ENCODE results near the gene APLP2.

APLP2 gene

GRCh38 chr11:130159139-130159538 is 89.4 kb downstream of the APLP2 start:
- Histone ChIP-seq H3K4me3 (ENCODE audit: low read length) (no peak overlapping the region), H3K9ac (ENCODE audit: low read length) (no peak overlapping the region), H3K27me3 (ENCODE audit: control insufficient read depth, insufficient read depth, low read length) (no peaks in the 10 kb centered on the region), H3K9me3 (ENCODE audit: control insufficient read depth, low read length) (no peaks in the 10 kb centered on the region), H3K4me1 (ENCODE audit: control insufficient read depth, insufficient read depth, low read length) (peaks cover 37% of the 10 kb centered on the region), H3K36me3 (ENCODE audit: control insufficient read depth, insufficient read depth, low read length) (no peaks in the 10 kb centered on the region)

GRCh38 chr11:130159657-130160497 is 90.2 kb downstream of the APLP2 start, which contains the start of gene ST14:
TSS of gene ST14 (plus strand) at chr11:130159782. CDS start at chr11:130159980, 198 bp downstream.
- no peaks in the 10 kb centered on the region for H3K36me3 ChIP-seq (ENCODE audit: control insufficient read depth, insufficient read depth, low read length)
- no peaks in the 10 kb centered on the region for H3K27me3 ChIP-seq (ENCODE audit: control insufficient read depth, insufficient read depth, low read length)
- no peaks in the 10 kb centered on the region for H3K9me3 ChIP-seq (ENCODE audit: control insufficient read depth, low read length)
- H3K4me3 ChIP-seq (ENCODE audit: low read length) = peak within 1 kb of the TSS; percentile 72
- peaks cover 37% of the 10 kb centered on the region for H3K4me1 ChIP-seq (ENCODE audit: control insufficient read depth, insufficient read depth, low read length)
- H3K9ac ChIP-seq (ENCODE audit: low read length) = peak within 1 kb of the TSS; percentile 84

DNA sequence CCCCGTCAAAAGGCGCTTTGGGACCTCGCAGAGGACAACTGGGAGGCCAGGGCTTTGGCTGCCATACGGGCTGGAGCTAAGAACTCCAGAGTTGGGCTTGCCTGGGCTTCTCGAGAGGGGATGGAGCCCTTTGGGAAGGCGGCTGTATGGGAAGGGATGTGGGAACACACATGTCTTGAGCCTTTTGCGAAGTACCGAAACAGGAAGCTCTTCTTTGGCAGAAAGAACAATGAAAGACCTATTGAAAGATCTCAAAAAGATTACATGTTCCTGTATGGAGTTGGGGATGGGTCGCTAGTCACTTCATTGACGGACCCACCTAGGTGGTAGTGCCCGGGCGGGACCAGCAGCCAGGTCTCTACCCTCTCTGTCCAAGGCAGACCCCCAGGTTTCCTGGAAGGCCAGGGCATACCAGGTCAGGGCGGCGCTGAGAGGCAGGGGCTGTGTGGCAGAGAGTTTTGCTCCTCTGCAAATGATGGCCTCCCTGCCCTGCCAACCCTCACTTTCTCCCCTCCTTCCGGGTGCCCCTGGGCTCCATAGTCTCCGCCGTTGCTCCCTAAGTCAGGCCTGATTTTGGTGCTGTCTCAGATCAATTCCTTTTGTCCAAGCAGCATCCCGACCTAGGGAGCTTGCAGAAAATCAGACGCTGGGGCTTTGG is 90.9 kb downstream of the APLP2 start:
- H3K27me3 ChIP-seq (ENCODE audit: control insufficient read depth, insufficient read depth, low read length) = no peaks in the 10 kb centered on the region

DNA sequence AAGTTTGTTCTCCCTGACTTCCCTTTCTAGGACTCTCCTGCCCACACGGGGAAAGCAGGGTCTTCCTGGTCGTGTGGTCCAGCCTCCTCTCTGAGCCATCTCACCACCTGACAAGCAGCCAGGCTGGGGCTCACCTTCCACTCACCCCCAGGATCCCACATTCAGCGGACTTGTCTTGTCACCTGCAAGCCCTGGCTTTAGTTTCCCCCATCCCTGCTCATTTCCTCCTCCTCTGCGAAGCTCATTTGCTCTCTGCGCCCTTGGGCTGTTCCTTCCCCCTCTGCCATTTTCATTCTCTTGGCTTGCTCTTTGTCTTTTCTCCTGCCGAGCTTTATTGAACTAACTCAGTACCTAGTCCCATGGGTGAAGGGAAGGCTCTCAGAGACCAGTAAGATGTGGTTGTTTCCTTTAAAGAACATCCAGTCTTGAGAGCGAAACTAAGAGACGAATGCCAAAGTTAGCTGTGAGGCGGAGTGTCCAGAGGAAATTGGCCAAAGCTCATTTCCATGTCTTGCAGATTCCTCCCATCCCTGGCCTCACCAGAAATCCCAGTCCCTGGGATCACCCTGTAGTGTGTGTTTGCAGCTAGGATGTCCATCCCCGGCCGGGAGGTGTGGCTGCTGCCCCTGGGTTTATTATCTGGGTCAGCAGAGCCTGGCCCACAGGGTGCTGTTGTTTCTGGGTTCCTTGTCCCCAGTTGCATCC is 91.9 kb downstream of the APLP2 start:
- Histone ChIP-seq H3K9me3 (ENCODE audit: control insufficient read depth, low read length) (no peaks in the 10 kb centered on the region), H3K9ac (ENCODE audit: low read length) (peak overlapping the region; percentile 84), H3K4me1 (ENCODE audit: control insufficient read depth, insufficient read depth, low read length) (peaks cover 47% of the 10 kb centered on the region), H3K36me3 (ENCODE audit: control insufficient read depth, insufficient read depth, low read length) (no peaks in the 10 kb centered on the region), H3K4me3 (ENCODE audit: low read length) (peak overlapping the region; percentile 72), H3K27me3 (ENCODE audit: control insufficient read depth, insufficient read depth, low read length) (no peaks in the 10 kb centered on the region)

More for the DNA sequence above, 90.9 kb downstream of the APLP2 start:
- Histone ChIP-seq H3K9ac (ENCODE audit: low read length) (peak overlapping the region; percentile 84), H3K9me3 (ENCODE audit: control insufficient read depth, low read length) (no peaks in the 10 kb centered on the region), H3K4me3 (ENCODE audit: low read length) (peak overlapping the region; percentile 72), H3K4me1 (ENCODE audit: control insufficient read depth, insufficient read depth, low read length) (peaks cover 42% of the 10 kb centered on the region), H3K36me3 (ENCODE audit: control insufficient read depth, insufficient read depth, low read length) (no peaks in the 10 kb centered on the region)

- H3K9ac ChIP-seq (ENCODE audit: low read length) = no peak overlapping the region
- no peaks in the 10 kb centered on the region for H3K27me3 ChIP-seq (ENCODE audit: control insufficient read depth, insufficient read depth, low read length)
- peaks cover 49% of the 10 kb centered on the region for H3K4me1 ChIP-seq (ENCODE audit: control insufficient read depth, insufficient read depth, low read length)
Measured at GRCh38 chr11:130162733-130163132, 93.0 kb downstream of the APLP2 start.

GRCh38 chr11:130163346-130164220 is 93.9 kb downstream of the APLP2 start:
- H3K4me1 ChIP-seq (ENCODE audit: control insufficient read depth, insufficient read depth, low read length) = peaks cover 57% of the 10 kb centered on the region
- H3K27me3 ChIP-seq (ENCODE audit: control insufficient read depth, insufficient read depth, low read length) = no peaks in the 10 kb centered on the region
- H3K4me3 ChIP-seq (ENCODE audit: low read length) = no peak overlapping the region
- H3K36me3 ChIP-seq (ENCODE audit: control insufficient read depth, insufficient read depth, low read length) = no peaks in the 10 kb centered on the region
- no peaks in the 10 kb centered on the region for H3K9me3 ChIP-seq (ENCODE audit: control insufficient read depth, low read length)
- peak overlapping the region; percentile 19 for H3K9ac ChIP-seq (ENCODE audit: low read length)

More at GRCh38 chr11:130162733-130163132, 93.0 kb downstream of the APLP2 start:
- Histone ChIP-seq H3K4me3 (ENCODE audit: low read length) (no peak overlapping the region), H3K36me3 (ENCODE audit: control insufficient read depth, insufficient read depth, low read length) (no peaks in the 10 kb centered on the region), H3K9me3 (ENCODE audit: control insufficient read depth, low read length) (no peaks in the 10 kb centered on the region)

- H3K9ac ChIP-seq (ENCODE audit: low read length) = no peak overlapping the region
- H3K27me3 ChIP-seq (ENCODE audit: control insufficient read depth, insufficient read depth, low read length) = no peaks in the 10 kb centered on the region
- no peaks in the 10 kb centered on the region for H3K36me3 ChIP-seq (ENCODE audit: control insufficient read depth, insufficient read depth, low read length)
- H3K9me3 ChIP-seq (ENCODE audit: control insufficient read depth, low read length) = no peaks in the 10 kb centered on the region
- H3K4me3 ChIP-seq (ENCODE audit: low read length) = no peak overlapping the region
- H3K4me1 ChIP-seq (ENCODE audit: control insufficient read depth, insufficient read depth, low read length) = peaks cover 56% of the 10 kb centered on the region
Measured at GRCh38 chr11:130164221-130164570, 94.5 kb downstream of the APLP2 start.

DNA sequence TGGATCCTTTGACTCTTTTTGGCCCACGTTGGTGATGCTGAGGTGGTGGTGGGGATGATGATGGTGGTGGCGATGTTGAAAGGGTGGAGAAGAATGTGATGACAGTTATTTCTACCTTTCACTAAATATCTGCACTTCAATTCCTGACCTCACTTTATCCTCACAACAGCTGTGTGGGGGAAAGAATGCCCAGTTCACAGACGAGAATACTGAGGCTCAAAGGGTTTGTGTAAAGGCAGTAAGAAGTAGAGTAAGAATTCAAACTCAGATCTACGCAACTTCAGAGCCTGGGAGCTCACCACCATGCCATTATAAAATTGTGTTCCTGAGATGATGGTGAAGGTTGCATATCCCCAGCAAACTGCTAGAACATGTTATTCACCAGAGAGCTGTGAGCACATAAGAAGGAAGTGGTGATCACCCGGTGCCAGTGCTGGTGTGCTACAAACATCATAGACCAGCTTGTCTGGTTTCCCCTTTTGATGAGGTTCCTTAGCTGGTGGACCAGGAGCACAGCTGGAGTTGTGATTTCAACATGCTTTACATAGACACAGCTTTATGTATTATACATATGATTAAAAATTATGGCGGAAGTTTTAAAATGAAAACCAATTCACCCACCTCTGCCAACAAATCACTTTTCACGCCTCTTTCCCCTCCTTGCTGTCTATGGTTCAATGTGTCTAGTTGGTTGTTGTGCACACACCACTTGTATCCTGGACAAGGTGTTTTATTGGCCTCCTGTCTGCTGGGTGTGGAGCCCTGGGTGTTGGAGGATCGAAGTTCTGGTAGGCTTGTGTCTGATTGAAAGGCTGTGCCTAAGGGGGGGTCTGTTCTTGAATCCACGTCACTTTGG is 96.1 kb downstream of the APLP2 start:
- Histone ChIP-seq H3K9me3 (ENCODE audit: control insufficient read depth, low read length) (no peaks in the 10 kb centered on the region), H3K4me1 (ENCODE audit: control insufficient read depth, insufficient read depth, low read length) (peaks cover 68% of the 10 kb centered on the region), H3K9ac (ENCODE audit: low read length) (no peak overlapping the region), H3K27me3 (ENCODE audit: control insufficient read depth, insufficient read depth, low read length) (no peaks in the 10 kb centered on the region), H3K36me3 (ENCODE audit: control insufficient read depth, insufficient read depth, low read length) (no peaks in the 10 kb centered on the region), H3K4me3 (ENCODE audit: low read length) (no peak overlapping the region)

DNA sequence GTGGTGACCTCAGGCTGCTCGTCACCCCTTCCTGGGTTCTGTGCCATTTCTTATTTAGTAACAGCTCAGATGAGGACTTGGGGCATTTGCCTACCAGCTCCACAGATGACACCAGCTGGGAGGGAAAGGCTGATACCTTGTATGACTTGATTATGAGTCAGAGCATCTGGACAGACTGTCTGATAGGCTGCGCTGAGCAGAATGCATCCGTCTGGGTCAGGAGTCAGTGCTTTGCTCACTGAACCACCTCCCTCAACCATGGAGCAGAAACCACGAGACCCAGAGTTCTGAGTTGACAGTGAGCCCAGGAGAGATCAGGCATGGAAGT is 96.7 kb downstream of the APLP2 start:
- no peaks in the 10 kb centered on the region for H3K27me3 ChIP-seq (ENCODE audit: control insufficient read depth, insufficient read depth, low read length)
- no peak overlapping the region for H3K4me3 ChIP-seq (ENCODE audit: low read length)
- H3K4me1 ChIP-seq (ENCODE audit: control insufficient read depth, insufficient read depth, low read length) = peaks cover 70% of the 10 kb centered on the region
- no peaks in the 10 kb centered on the region for H3K9me3 ChIP-seq (ENCODE audit: control insufficient read depth, low read length)
- H3K9ac ChIP-seq (ENCODE audit: low read length) = no peak overlapping the region
- no peaks in the 10 kb centered on the region for H3K36me3 ChIP-seq (ENCODE audit: control insufficient read depth, insufficient read depth, low read length)

- Histone ChIP-seq H3K36me3 (ENCODE audit: control insufficient read depth, insufficient read depth, low read length) (no peaks in the 10 kb centered on the region), H3K9me3 (ENCODE audit: control insufficient read depth, low read length) (no peaks in the 10 kb centered on the region), H3K4me1 (ENCODE audit: control insufficient read depth, insufficient read depth, low read length) (peaks cover 63% of the 10 kb centered on the region), H3K27me3 (ENCODE audit: control insufficient read depth, insufficient read depth, low read length) (no peaks in the 10 kb centered on the region), H3K9ac (ENCODE audit: low read length) (no peak overlapping the region), H3K4me3 (ENCODE audit: low read length) (no peak overlapping the region)
Measured at GRCh38 chr11:130167146-130167545, 97.5 kb downstream of the APLP2 start.

GRCh38 chr11:130168105-130168504 is 98.4 kb downstream of the APLP2 start:
- Histone ChIP-seq H3K4me1 (ENCODE audit: control insufficient read depth, insufficient read depth, low read length) (peaks cover 54% of the 10 kb centered on the region), H3K27me3 (ENCODE audit: control insufficient read depth, insufficient read depth, low read length) (no peaks in the 10 kb centered on the region), H3K9me3 (ENCODE audit: control insufficient read depth, low read length) (no peaks in the 10 kb centered on the region), H3K9ac (ENCODE audit: low read length) (no peak overlapping the region), H3K36me3 (ENCODE audit: control insufficient read depth, insufficient read depth, low read length) (no peaks in the 10 kb centered on the region), H3K4me3 (ENCODE audit: low read length) (no peak overlapping the region)
